HG02885 (cell line): ENCODE data around the gene LPIN1.
A peak's percentile ranks its signal among the peaks of the same experiment; 100 is the strongest.
"Not testable (repeated sequence)": the region's sequence is repeated elsewhere in the genome, so short reads cannot be mapped to it uniquely, and the experiment has no call there.

Experiments
- ATAC-seq: cut with Tn5 transposase; IDR thresholded peaks from one replicate; pipeline ENCODE4 v1.9.1; 2021; ENCODE audit warnings: mild to moderate bottlenecking; ENCODE audit not compliant: unreplicated experiment, poor library complexity

Gene LPIN1

GRCh38 chr2:11758647-11759046, 12.2 kb downstream of the LPIN1 start:
- no peak for ATAC-seq

- not testable (repeated sequence) for ATAC-seq
Observed at GRCh38 chr2:11759182-11759975, 12.9 kb downstream of the LPIN1 start.

- ATAC-seq, result no peak
Observed at GRCh38 chr2:11761259-11761658, 14.8 kb downstream of the LPIN1 start.

- no peak for ATAC-seq
Observed at GRCh38 chr2:11762031-11762430, 15.6 kb downstream of the LPIN1 start.

GRCh38 chr2:11762799-11763461, 16.5 kb downstream of the LPIN1 start:
- ATAC-seq, result no peak

- ATAC-seq, result no peak
Observed at GRCh38 chr2:11764359-11764758, 17.9 kb downstream of the LPIN1 start.

GRCh38 chr2:11764920-11765319, 18.5 kb downstream of the LPIN1 start:
- ATAC-seq, result no peak

- ATAC-seq, result no peak
Observed at GRCh38 chr2:11765501-11765900, 19.1 kb downstream of the LPIN1 start.

GRCh38 chr2:11766016-11766415, 19.6 kb downstream of the LPIN1 start:
- ATAC-seq, result no peak

- ATAC-seq, result no peak
Observed at GRCh38 chr2:11767779-11768178, 21.3 kb downstream of the LPIN1 start.

GRCh38 chr2:11768946-11769345, 22.5 kb downstream of the LPIN1 start:
- ATAC-seq, result no peak

GRCh38 chr2:11769516-11769915, 23.1 kb downstream of the LPIN1 start:
- ATAC-seq, result no peak

- no peak for ATAC-seq
Observed at GRCh38 chr2:11770531-11771188, 24.2 kb downstream of the LPIN1 start.

- ATAC-seq, result no peak
Observed at GRCh38 chr2:11771971-11772615, 25.7 kb downstream of the LPIN1 start.

GRCh38 chr2:11773111-11773510, 26.7 kb downstream of the LPIN1 start:
- ATAC-seq, result no peak

- no peak for ATAC-seq
Observed at GRCh38 chr2:11773747-11774525, 27.5 kb downstream of the LPIN1 start.

GRCh38 chr2:11774600-11774999, 28.2 kb downstream of the LPIN1 start:
- ATAC-seq, result no peak

- peak; percentile 83 for ATAC-seq
Observed at GRCh38 chr2:11775384-11775783, 29.0 kb downstream of the LPIN1 start.

- ATAC-seq, result no peak
Observed at GRCh38 chr2:11777066-11777782, 30.8 kb downstream of the LPIN1 start.
